ENCODE data around the gene AGXT. TPM values are rescaled to one million over a fixed set of nuclear protein-coding genes. Genes with fewer than 3 reads are reported as not detected.

Gene AGXT
- total RNA-seq, 8 experiments from 2014 or later, result 0.14 to 1.00 (median 0.38) TPM; not detected in 3

DNA sequence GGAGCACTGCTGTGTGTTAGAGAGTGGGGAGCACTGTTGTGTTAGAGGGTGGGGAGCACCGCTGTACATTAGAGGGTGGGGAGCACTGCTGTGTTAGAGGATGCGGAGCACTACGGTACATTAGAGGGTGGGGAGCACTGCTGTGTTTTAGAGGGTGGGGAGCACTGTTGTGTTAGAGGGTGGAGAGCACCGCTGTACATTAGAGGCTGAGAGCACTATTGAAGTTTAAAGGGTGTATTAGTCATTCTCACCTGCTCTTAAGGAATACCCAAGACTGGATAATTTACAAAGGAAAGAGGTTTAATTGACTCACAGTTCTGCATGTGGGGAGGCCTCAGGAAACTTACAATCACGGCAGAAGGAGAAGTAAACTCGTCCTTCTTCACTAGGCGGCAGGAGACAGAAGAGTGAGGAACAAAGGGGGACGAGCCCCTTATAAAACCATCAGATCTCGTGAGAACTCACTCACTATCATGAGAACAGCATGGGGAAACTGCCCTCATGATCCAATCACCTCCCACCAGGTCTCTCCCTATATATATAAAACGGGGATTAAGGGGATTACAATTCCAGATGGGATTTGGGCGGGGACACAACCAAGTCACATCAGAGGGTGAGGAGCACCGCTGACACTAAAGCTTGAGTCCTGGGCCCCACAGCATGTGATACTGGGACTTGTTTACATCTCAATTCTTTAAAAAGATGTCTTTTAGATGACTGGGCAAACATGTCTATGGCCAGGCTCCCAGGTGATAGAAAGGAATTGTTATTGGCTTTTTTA is 19.5 kb upstream of the AGXT start:
- no peak overlapping the region for H3K4me3 ChIP-seq
- in situ Hi-C loops (cut with MboI; ENCODE audit: low pct_unique_long_range_greater_than_20kb in 2 of 9, low sequenced_read_pairs in 9 of 9, unreplicated experiment in 9 of 9), result no loop called here
- peaks cover 0 to 6% of the 10 kb centered on the region in 2 donors for H3K4me1 ChIP-seq (replicated peaks in 1 of 2)
- peak in 2 of 8 experiments; percentile 17 to 31 for ATAC-seq (replicated peaks in 6 of 8)
- H3K27ac ChIP-seq, result no peak overlapping the region
- WGBS, 10 experiments, result 0 to 100% (median 60%) methylated on average over 1 to 8 of the region's 12 CpGs; no CpG with 5 or more reads in 1 of the 10 experiments

DNA sequence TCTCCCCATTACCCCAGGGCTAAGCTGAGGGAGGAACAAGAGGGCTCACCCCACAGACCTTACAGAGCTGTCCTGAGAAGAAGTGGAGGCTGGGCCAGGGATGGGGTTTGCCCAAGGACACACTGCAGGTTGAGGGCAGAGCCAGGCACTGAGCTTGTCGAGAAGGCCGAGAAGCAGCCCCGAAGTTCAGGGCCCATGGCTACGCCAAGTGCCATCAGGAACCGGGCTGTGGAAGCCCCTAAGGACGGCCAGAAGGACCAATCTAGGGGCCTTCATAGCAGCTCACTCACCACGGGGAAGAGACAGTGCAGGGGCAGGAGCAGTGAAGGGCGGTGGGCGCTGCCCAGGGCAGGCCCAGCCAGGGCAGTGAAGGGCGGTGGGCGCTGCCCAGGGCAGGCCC is 18.6 kb upstream of the AGXT start:
- 33 to 70% methylated on average over 2 to 3 of the region's 11 CpGs; no CpG with 5 or more reads in 8 of the 10 experiments for WGBS, 10 experiments
- no peak overlapping the region for H3K4me3 ChIP-seq
- ATAC-seq (replicated peaks in 6 of 8), result peak in 1 of 8 experiments; percentile 8
- H3K27ac ChIP-seq, result no peak overlapping the region
- in situ Hi-C loops (cut with MboI; ENCODE audit: low pct_unique_long_range_greater_than_20kb in 2 of 9, low sequenced_read_pairs in 9 of 9, unreplicated experiment in 9 of 9), result loop anchor here in 1 of 9 experiments (25.0 kb wide), 1 partner anchor 362 kb away; no protein-coding TSS in a partner anchor
- H3K4me1 ChIP-seq (replicated peaks in 1 of 2), result peaks cover 0 to 6% of the 10 kb centered on the region in 2 donors

DNA sequence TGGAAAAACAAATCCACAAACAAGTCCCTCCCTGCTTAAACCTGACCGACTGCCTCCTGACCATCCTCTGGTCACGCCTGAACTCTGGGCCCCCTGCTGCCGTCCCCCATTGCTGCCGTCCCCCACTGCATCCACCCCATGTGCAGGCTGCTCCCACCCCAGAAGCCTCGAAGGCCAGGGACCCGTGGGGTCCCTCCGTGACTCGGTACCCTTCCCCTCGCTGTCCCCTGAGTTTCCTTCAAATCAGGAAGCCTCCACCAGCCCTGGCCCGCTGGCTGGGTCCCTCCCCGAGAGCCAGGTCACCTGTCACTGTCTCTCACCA is 17.9 kb upstream of the AGXT start:
- 40 to 60% methylated on average over 2 to 5 of the region's 11 CpGs; no CpG with 5 or more reads in 8 of the 10 experiments for WGBS, 10 experiments
- ATAC-seq (replicated peaks in 6 of 8), result no peak
- in situ Hi-C loops (cut with MboI; ENCODE audit: low pct_unique_long_range_greater_than_20kb in 2 of 9, low sequenced_read_pairs in 9 of 9, unreplicated experiment in 9 of 9), result loop anchor here in 1 of 9 experiments (25.0 kb wide), 1 partner anchor 362 kb away; no protein-coding TSS in a partner anchor
- Histone ChIP-seq H3K4me1 (replicated peaks in 1 of 2) (peaks cover 0 to 6% of the 10 kb centered on the region in 2 donors), H3K27ac (no peak overlapping the region), H3K4me3 (no peak overlapping the region)

DNA sequence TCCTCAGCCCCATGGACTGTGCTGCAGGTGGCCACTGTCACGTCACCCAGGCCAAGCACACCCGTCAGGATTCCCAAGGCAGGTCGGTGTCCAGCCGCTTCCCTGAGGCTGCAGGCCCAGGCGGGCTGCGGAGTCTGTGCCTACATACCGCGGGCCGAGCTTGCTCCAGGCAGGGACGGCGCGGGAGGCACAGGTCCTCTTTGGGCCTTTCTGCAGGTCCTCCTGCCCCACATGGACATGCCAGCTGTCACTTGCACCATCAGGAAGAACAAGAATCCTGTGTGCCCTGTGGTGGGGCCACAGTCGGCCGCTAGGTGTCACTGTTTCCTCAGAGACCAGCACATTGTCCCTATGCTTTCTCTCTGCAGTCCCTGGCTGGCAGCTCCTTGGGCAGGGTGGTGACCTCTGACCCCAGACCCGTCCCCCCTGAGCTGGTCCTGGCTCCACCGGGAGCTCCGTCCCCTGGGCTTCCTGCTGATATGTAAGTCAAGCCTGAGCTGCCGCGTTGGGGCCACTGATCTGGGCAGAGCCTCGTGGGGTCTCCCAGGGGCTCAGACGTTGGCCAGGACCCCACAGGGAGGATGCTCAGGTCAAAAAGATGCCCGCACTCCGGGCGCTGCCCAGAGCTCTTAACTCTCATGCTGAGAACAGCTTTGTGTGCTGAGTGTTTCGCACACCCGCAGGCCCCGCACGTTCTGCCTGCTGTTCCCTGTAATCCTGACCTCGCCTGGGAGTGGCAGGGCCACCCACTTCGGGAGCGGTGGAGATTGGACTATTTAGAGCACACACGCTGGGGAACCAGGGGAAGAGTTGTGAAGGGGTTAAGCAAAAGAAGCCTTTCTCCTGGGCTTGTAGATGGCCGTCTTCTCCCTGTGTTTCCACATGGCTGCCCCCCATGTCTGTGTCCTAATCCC is 17.3 kb upstream of the AGXT start:
- in situ Hi-C loops (cut with MboI; ENCODE audit: low pct_unique_long_range_greater_than_20kb in 2 of 9, low sequenced_read_pairs in 9 of 9, unreplicated experiment in 9 of 9), result loop anchor here in 1 of 9 experiments (25.0 kb wide), 1 partner anchor 361 kb away; no protein-coding TSS in a partner anchor
- Histone ChIP-seq H3K4me3 (no peak overlapping the region), H3K4me1 (replicated peaks in 1 of 2) (peaks cover 0 to 6% of the 10 kb centered on the region in 2 donors), H3K27ac (no peak overlapping the region)
- WGBS, 10 experiments, result 20 to 60% (median 51%) methylated on average over 1 to 25 of the region's 33 CpGs; no CpG with 5 or more reads in 4 of the 10 experiments
- ATAC-seq (replicated peaks in 6 of 8), result peak; percentile 87 to 99 (median 91)

DNA sequence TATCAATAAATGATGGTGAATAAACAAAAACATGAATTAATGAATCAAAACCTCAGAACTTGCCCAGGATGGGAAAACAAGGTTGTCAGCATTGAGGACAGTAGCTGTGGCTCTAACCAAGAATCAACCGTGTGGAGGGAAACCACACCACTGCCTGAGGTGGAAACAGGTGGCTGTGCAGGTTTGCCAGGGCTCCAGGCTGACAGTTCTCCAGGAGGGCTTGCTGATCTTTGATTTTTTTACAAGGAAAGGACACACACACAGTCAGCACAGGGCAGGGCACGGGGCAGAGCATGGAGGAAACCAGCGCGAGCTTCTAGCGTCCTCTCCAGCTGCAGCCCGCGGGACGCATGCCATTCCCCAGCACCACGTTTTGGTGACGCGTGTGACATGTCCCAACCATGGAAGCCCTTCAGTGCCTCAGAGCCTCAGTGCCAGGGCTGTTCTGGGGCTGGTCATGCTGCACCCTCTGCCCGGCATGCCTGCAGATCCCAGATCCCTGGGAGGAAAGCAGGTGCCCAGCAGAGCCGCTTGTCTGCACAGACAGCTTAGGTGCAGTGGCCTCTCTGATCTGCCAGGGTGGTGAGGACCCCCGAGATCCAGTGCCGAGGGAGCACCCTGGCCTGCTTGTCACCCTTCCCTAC is 15.8 kb upstream of the AGXT start:
- ATAC-seq (replicated peaks in 6 of 8), result no peak
- in situ Hi-C loops (cut with MboI; ENCODE audit: low pct_unique_long_range_greater_than_20kb in 2 of 9, low sequenced_read_pairs in 9 of 9, unreplicated experiment in 9 of 9), result loop anchor here in 1 of 9 experiments (25.0 kb wide), 1 partner anchor 360 kb away; no protein-coding TSS in a partner anchor
- no peak overlapping the region for H3K4me3 ChIP-seq
- peaks cover 0 to 3% of the 10 kb centered on the region in 2 donors for H3K4me1 ChIP-seq (replicated peaks in 1 of 2)
- H3K27ac ChIP-seq, result no peak overlapping the region
- WGBS, 10 experiments, result 0 to 100% (median 84%) methylated on average over 1 to 7 of the region's 15 CpGs; no CpG with 5 or more reads in 4 of the 10 experiments

DNA sequence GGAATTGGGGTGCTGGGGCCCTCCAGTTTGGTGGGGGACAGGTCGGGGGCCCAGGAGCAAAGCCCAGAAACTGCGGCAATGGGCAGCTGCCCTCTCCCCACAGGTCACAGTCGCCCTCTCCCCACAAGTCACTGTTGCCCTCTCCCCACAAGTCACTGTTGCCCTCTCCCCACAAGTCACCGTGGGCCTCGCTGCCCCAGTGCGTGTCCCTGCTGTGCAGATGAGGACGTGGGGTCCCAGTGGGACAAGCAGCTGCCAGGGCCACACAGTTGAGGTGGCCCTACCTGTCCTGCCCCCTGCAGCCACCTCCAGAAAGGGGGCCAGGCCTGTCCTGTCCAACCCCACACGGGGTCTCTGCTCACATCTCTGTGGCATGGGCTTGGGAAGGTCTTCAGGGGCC is 13.0 kb upstream of the AGXT start:
- Histone ChIP-seq H3K4me1 (replicated peaks in 1 of 2) (peaks cover 0 to 3% of the 10 kb centered on the region in 2 donors), H3K27ac (no peak overlapping the region), H3K4me3 (no peak overlapping the region)
- WGBS, 10 experiments, result 80 to 100% methylated on average over 1 to 2 of the region's 8 CpGs; no CpG with 5 or more reads in 8 of the 10 experiments
- ATAC-seq (replicated peaks in 6 of 8), result no peak
- in situ Hi-C loops (cut with MboI; ENCODE audit: low pct_unique_long_range_greater_than_20kb in 2 of 9, low sequenced_read_pairs in 9 of 9, unreplicated experiment in 9 of 9), result loop anchor here in 1 of 9 experiments (25.0 kb wide), 1 partner anchor 357 kb away; no protein-coding TSS in a partner anchor

DNA sequence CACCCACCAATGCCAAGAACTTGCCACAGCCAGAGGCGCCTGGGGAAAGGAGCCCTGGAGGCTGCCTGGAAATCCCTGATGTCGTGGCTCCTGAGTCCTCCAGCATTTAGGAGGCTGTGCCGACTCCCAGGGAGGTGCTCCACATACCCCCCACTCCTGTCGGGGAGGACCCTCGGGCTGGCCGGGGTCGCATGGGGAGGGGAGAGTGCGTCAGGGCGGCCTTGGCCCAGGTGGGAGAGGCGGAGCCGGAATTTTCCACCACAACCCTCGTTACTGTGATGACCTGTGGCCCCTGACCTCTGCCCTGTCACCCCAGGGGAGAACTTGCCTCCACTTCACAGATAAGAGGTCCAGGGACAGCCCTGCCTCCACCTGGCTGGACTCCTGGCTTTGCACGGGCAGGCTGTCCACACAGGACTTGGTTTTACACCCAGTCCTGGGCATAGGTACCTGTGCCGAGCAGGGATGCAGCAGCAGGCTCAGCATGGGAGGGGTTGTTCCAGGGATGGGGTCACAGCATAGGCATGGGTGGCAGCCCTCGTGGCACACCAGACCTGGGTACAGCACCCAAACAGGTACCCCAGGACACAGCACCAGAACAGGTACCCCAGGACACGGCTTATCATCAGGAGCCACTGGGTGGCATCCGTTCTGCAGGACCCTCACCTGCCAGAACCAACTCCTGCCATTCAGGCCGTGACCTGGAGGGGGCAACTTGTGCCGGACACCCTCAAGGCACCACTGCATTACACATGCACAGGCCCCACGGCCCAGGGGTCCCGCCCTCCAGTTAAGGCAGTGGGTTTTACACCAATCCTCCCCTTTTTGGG is 12.3 kb upstream of the AGXT start:
- in situ Hi-C loops (cut with MboI; ENCODE audit: low pct_unique_long_range_greater_than_20kb in 2 of 9, low sequenced_read_pairs in 9 of 9, unreplicated experiment in 9 of 9), result loop anchor here in 1 of 9 experiments (25.0 kb wide), 1 partner anchor 356 kb away; no protein-coding TSS in a partner anchor
- 60 to 84% (median 80%) methylated on average over 1 to 5 of the region's 21 CpGs; no CpG with 5 or more reads in 7 of the 10 experiments for WGBS, 10 experiments

DNA sequence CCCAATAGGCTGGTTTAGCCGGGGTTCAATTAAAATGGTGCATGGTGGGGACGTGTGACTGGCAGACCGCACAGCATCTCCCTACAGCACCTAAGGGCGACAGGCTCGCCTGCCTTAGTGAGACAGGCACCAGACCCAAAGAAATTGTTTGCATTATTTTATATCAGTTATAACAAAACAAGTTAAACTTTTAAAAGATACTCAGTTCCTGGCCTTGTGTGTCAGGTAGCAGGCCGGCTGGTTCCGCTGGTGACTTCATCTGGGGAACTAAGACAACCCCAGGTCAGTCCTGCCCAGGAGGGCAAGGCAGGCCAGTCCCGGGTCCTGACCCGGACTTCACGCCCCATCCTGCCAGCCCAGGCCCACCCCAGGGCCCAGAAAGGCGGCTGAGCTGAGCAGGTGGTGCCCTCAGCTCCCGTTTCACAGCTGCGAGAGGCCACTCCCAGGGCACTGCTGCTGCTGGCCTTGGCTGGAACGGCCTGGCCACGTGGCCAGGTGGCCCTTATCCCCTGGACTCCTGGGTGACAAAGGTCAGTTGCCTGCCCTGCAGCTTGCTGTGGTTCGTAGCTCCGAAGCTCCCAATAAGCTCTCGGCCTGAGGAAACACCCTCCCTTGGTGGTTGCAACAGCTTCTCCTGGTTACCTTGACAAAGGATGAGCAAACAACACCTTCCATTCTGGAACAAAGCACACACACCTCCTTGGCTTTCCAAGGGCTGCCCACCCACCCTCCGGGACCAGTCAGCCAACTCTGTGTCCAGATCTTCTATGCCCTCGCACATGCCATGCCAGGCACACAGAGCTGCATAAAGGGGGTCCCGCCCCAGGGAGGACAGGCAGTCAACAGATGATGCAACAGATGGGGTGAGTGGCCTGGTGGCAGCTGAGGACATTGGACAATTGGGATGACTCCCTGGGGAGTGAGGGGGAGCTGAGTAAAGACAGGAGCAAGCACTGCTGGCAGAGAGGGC is 11.3 kb upstream of the AGXT start:
- H3K4me3 ChIP-seq, result no peak overlapping the region
- peaks cover 0 to 3% of the 10 kb centered on the region in 2 donors for H3K4me1 ChIP-seq (replicated peaks in 1 of 2)
- ATAC-seq (replicated peaks in 6 of 8), result peak in 1 of 8 experiments; percentile 13
- no peak overlapping the region for H3K27ac ChIP-seq
- WGBS, 10 experiments, result 60 to 100% (median 81%) methylated on average over 1 to 3 of the region's 21 CpGs; no CpG with 5 or more reads in 6 of the 10 experiments
- in situ Hi-C loops (cut with MboI; ENCODE audit: low pct_unique_long_range_greater_than_20kb in 2 of 9, low sequenced_read_pairs in 9 of 9, unreplicated experiment in 9 of 9), result loop anchor here in 1 of 9 experiments (25.0 kb wide), 1 partner anchor 355 kb away; no protein-coding TSS in a partner anchor

More for the DNA sequence above, 12.3 kb upstream of the AGXT start:
- H3K4me3 ChIP-seq, result no peak overlapping the region
- H3K4me1 ChIP-seq (replicated peaks in 1 of 2), result peaks cover 0 to 3% of the 10 kb centered on the region in 2 donors
- H3K27ac ChIP-seq, result no peak overlapping the region
- peak in 1 of 8 experiments; percentile 13 for ATAC-seq (replicated peaks in 6 of 8)

DNA sequence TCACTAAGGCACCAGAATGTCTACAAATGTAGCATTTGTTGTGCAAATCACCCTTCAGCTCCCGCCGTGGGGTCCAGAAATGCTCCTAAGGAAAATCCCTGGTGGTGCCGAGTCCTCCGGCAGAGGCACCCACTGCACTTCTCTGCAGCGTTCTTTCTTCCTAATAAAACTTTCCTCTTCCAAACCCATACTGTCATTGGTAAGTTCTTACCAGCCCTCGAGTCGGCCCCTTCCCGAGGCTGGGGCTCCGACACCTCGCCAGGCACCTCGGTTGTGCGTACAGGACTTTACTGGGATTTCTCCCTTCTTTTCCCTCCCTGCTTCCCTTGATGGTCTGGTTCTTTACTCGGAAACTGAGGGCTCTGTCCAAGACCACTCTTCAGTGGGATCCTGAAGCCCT is 10.3 kb upstream of the AGXT start:
- in situ Hi-C loops (cut with MboI; ENCODE audit: low pct_unique_long_range_greater_than_20kb in 2 of 9, low sequenced_read_pairs in 9 of 9, unreplicated experiment in 9 of 9), result loop anchor here in 1 of 9 experiments (25.0 kb wide), 1 partner anchor 354 kb away; no protein-coding TSS in a partner anchor
- Histone ChIP-seq H3K27ac (no peak overlapping the region), H3K4me1 (replicated peaks in 1 of 2) (peaks cover 0 to 3% of the 10 kb centered on the region in 2 donors), H3K4me3 (no peak overlapping the region)
- WGBS, 10 experiments, result 45 to 100% (median 73%) methylated on average over 2 to 11 of the region's 13 CpGs; no CpG with 5 or more reads in 1 of the 10 experiments
- no peak for ATAC-seq (replicated peaks in 6 of 8)

DNA sequence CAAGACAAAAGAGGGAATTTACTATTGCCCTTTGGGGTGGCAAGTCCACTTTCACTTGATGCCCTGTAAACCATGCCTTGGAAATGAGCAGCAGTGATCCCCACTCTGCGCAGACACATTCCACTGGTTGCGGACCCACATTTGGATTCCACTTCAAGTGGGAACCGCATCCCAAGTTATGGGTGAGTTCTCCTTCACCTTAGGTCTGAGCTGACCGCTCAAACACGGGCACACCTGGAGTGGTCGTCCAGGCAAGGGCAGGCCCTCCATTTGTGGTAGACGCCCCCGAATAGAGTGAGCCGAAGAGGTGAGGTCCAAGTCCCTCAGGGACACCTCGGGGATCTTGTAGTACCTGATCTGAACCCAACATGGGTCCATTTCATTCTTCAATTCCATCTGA is 9.8 kb upstream of the AGXT start:
- in situ Hi-C loops (cut with MboI; ENCODE audit: low pct_unique_long_range_greater_than_20kb in 2 of 9, low sequenced_read_pairs in 9 of 9, unreplicated experiment in 9 of 9), result loop anchor here in 1 of 9 experiments (25.0 kb wide), 1 partner anchor 353 kb away; no protein-coding TSS in a partner anchor
- 0 to 100% (median 86%) methylated on average over 1 to 9 of the region's 10 CpGs; no CpG with 5 or more reads in 3 of the 10 experiments for WGBS, 10 experiments
- ATAC-seq (replicated peaks in 6 of 8), result no peak

More for the DNA sequence above, 9.8 kb upstream of the AGXT start:
- Histone ChIP-seq H3K27ac (no peak overlapping the region), H3K4me3 (no peak overlapping the region), H3K4me1 (replicated peaks in 1 of 2) (peaks cover 0 to 3% of the 10 kb centered on the region in 2 donors)
